GM18508 (cell line): ENCODE results near the gene GPLD1.
"Not testable (repeated sequence)": the region's sequence is repeated elsewhere in the genome, so short reads cannot be mapped to it uniquely, and the experiment has no call there.

Experiments used
- ATAC-seq: cut with Tn5 transposase; IDR thresholded peaks from one replicate; pipeline ENCODE4 v1.9.1; 2021; ENCODE audit warnings: moderate number of reproducible peaks; ENCODE audit not compliant: insufficient read depth, unreplicated experiment

Gene GPLD1

GRCh38 chr6:24387818-24388217, 101.6 kb downstream of the GPLD1 start:
- ATAC-seq = no peak

- peak; percentile 76 for ATAC-seq
Measured at GRCh38 chr6:24385536-24386269, 103.7 kb downstream of the GPLD1 start.

- ATAC-seq = not testable (repeated sequence)
Measured at GRCh38 chr6:24384369-24385130, 104.8 kb downstream of the GPLD1 start.

DNA sequence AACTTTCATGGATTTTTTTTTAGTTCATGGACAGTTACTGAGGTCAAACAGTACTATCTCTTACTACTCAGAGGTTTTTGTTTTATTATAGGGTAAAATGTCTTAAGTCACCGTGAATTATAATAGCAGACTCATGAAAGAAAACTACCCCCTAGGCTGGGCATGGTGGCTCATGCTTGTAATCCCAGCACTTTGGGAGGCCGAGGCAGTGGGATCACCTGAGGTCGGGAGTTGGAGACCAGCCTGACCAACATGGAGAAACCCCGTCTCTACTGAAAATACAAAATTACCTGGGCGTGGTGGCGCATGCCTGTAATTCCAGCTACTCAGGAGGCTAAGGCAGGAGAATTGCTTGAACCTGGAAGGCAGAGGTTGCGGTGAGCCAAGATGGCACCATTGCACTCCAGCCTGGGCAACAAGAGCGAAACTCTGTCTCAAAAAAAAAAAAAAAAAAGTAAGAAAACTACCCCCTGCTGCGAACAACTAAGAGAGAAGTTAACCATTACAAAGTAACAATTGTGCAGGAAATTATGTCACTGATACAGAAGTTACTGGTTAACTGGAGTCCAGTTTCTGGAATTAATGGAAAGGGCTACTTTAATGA, 106.4 kb downstream of the GPLD1 start:
- not testable (repeated sequence) for ATAC-seq

DNA sequence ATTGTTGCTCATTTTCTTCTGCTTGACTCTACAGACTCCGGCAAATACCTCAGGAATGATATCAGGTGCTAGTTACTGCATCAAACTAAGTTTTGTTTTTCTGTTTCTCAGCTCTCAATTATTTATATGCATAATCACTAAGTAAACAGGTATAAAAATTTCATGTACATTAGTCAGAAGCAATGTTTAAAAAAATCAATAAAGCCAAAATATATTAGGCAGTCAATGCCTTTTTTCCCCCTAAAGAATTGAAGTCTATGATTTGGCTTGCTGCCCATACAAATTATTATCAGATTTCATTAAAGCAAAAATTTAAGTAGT, 107.2 kb downstream of the GPLD1 start:
- ATAC-seq = no peak

- ATAC-seq = no peak
Measured at GRCh38 chr6:24381476-24382219, 107.7 kb downstream of the GPLD1 start.

- ATAC-seq = no peak
Measured at GRCh38 chr6:24378473-24379097, 110.8 kb downstream of the GPLD1 start.
